ENCODE data around the gene MC2R.

GRCh38 chr18:13918898-13919297 is 3.6 kb upstream of the MC2R start:
- TF ChIP-seq EZH2 (IDR thresholded peaks at IDR 0.05) (no peak), CTCF (IDR thresholded peaks at IDR 0.05) (no peak), EZH2phosphoT487 (IDR thresholded peaks at IDR 0.05) (no peak)

Measured in neural progenitor cell (in vitro differentiated cells).